BE2C (cell line): Measurements from ENCODE around the gene TFF3.

Source experiments
- DNase-seq: peaks from one replicate; pipeline ENCODE4 v3.0.0-alpha.2; 2020
- H3K27me3 ChIP-seq: fragments of 250-450 bp; sonication (Bioruptor Pico); 2 replicates; pipeline ENCODE4 v1.5.1; 2020; ENCODE audit warnings: mild to moderate bottlenecking
- H3K36me3 ChIP-seq: fragments of 250-450 bp; sonication (Bioruptor Pico); 2 replicates; pipeline ENCODE4 v1.5.1; 2020; ENCODE audit warnings: mild to moderate bottlenecking
- H3K4me1 ChIP-seq: fragments of 250-450 bp; sonication (Bioruptor Pico); 2 replicates; pipeline ENCODE4 v1.5.1; 2020
- H3K4me3 ChIP-seq: 2 replicates; pipeline ENCODE4 v1.5.1; 2011; ENCODE audit warnings: low read depth, low read length
- H3K9me3 ChIP-seq: fragments of 250-450 bp; sonication (Bioruptor Pico); 2 replicates; pipeline ENCODE4 v1.5.1; 2020
- CTCF ChIP-seq: IDR thresholded peaks from 2 replicates; pipeline ENCODE4 v1.5.1; 2012; ENCODE audit warnings: mild to moderate bottlenecking, low read depth, low read length

TFF3 gene

GRCh38 chr21:42310411-42311001, 4.7 kb downstream of the TFF3 start:
- DNase-seq: no peak
- TF ChIP-seq CTCF: no peak
- no peaks in the 10 kb centered on the region for H3K36me3 ChIP-seq
- no peaks in the 10 kb centered on the region for H3K27me3 ChIP-seq
- no peak overlapping the region for H3K4me3 ChIP-seq
- no peaks in the 10 kb centered on the region for H3K4me1 ChIP-seq
- no peaks in the 10 kb centered on the region for H3K9me3 ChIP-seq

DNA sequence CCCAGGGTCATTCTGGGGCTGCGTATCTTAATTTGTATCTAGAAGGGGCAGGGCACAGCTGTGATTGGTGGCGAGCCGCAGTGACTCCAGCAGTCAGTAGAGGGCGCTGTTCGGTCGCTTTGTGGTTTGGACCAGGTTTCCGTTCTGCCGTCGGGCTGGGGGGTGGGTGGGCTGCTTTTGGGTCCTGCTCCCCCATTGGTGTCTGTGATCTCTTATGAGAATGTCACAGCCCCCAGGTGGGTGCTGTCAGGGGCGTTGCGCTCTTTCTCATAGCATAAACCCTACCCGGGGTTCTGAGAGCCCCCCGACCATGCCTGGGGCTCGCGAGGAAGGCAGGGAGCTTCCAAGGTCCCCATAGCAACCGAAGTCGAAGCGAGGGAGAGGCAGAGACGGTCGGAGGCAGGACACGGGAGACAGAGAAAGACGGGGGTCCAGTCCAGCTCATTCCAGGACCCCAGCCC, 5.4 kb downstream of the TFF3 start:
- Histone ChIP-seq H3K4me1 (no peaks in the 10 kb centered on the region), H3K4me3 (peak overlapping the region; percentile 37), H3K36me3 (no peaks in the 10 kb centered on the region), H3K27me3 (no peaks in the 10 kb centered on the region), H3K9me3 (no peaks in the 10 kb centered on the region)
- peak; percentile 82 for TF ChIP-seq CTCF
- peak; percentile 73 for DNase-seq

DNA sequence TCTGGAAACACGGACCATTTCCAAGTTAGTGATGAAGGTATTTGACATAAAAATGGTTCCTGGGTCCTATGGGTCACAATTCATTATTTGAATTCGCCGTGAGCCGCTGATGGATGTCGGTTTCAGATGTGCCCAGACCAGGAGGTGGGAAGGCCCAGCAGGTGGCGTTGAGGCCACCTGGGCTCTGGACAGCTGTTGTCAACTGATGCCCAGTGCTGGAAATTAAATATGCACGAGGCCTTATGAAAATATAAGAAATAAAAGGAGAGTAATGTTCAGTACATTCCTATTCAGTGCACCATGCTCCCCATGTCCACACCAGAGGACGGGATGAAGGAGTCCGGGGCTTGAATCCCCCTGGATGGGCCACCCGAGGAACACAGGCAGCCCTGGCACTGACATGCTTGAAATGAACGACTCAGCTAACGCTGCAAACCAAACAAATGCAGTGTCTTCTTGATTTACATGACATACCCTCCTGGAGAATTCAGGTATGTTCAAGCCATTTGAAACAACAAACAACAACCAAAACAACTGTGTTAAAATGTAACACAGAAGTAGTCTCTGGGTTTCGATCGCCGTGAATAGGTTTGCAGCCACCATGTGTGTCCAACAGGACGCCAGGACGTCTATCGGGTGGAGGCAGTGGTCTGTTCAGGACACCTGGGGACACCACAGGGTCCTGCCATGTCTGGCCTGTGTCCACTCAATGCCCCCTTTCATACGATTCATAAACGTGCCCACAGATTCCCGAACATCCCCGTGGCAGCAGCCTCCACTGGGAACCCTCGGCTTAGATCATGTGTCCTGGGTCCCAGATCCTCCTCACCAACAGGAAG, 6.1 kb downstream of the TFF3 start:
- no peaks in the 10 kb centered on the region for H3K27me3 ChIP-seq
- no peak for TF ChIP-seq CTCF
- H3K4me1 ChIP-seq: no peaks in the 10 kb centered on the region
- H3K36me3 ChIP-seq: no peaks in the 10 kb centered on the region
- no peak for DNase-seq
- no peaks in the 10 kb centered on the region for H3K9me3 ChIP-seq
- 0 out of 2 replicates have a peak overlapping the region, but pooled peaks have one; percentile 6 for H3K4me3 ChIP-seq

GRCh38 chr21:42308161-42308913, 6.9 kb downstream of the TFF3 start:
- Histone ChIP-seq H3K27me3 (no peaks in the 10 kb centered on the region), H3K4me1 (no peaks in the 10 kb centered on the region), H3K36me3 (no peaks in the 10 kb centered on the region), H3K4me3 (no peak overlapping the region), H3K9me3 (no peaks in the 10 kb centered on the region)
- no peak for DNase-seq
- TF ChIP-seq CTCF: no peak

DNA sequence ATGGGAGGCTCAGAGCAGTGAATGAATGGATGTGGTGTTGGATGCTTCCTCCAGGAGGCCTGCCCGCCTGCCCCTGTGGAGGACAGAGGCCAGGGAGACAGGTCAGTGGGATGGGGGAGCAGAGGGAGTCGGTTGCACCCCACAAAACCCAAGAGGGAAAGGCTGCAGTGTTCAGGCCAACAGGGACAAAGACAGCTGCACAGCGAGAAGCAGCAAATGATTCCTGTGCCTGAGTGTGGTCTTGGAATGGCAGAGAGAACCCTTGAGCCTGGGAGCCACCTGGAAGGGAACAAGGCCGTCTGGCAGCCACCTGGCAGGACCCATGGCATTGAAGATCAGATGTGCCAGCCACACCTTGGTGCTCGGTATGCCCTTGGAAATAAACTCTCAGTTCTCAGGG, 8.1 kb downstream of the TFF3 start:
- Histone ChIP-seq H3K9me3 (no peaks in the 10 kb centered on the region), H3K4me1 (no peaks in the 10 kb centered on the region; the same call in 1 of the 2 replicates), H3K27me3 (no peaks in the 10 kb centered on the region), H3K36me3 (no peaks in the 10 kb centered on the region), H3K4me3 (no peak overlapping the region)
- TF ChIP-seq CTCF: no peak
- DNase-seq: no peak
